ENCODE measurements around the gene TOM1.

TOM1 gene

GRCh38 chr22:35367331-35367886, 67.7 kb downstream of the TOM1 start:
- no peak for DNase-seq (ENCODE audit: low read depth in 3 of 3, low spot score in 1 of 3)

- no peak for DNase-seq (ENCODE audit: low read depth in 3 of 3, low spot score in 1 of 3)
These were observed 68.7 kb downstream of the TOM1 start for GRCh38 chr22:35368386-35368785.

- DNase-seq (ENCODE audit: low read depth in 3 of 3, low spot score in 1 of 3), result no peak
These were observed 70.3 kb downstream of the TOM1 start for GRCh38 chr22:35369996-35370395.

- DNase-seq (ENCODE audit: low read depth in 3 of 3, low spot score in 1 of 3), result no peak
These were observed 74.1 kb downstream of the TOM1 start for GRCh38 chr22:35373781-35374180.

GRCh38 chr22:35375031-35375430, 75.3 kb downstream of the TOM1 start:
- no peak for DNase-seq (ENCODE audit: low read depth in 3 of 3, low spot score in 1 of 3)

GRCh38 chr22:35375526-35375925, 75.8 kb downstream of the TOM1 start:
- no peak for DNase-seq (ENCODE audit: low read depth in 3 of 3, low spot score in 1 of 3)

- DNase-seq (ENCODE audit: low read depth in 3 of 3, low spot score in 1 of 3), result peak in 1 of 3 donors; percentile 16
These were observed 77.2 kb downstream of the TOM1 start for GRCh38 chr22:35376728-35377472.

- no peak for DNase-seq (ENCODE audit: low read depth in 3 of 3, low spot score in 1 of 3)
These were observed 78.0 kb downstream of the TOM1 start for GRCh38 chr22:35377735-35378134.

GRCh38 chr22:35378621-35379020, 78.9 kb downstream of the TOM1 start:
- no peak for DNase-seq (ENCODE audit: low read depth in 3 of 3, low spot score in 1 of 3)

- no peak for DNase-seq (ENCODE audit: low read depth in 3 of 3, low spot score in 1 of 3)
These were observed 79.7 kb downstream of the TOM1 start for GRCh38 chr22:35379146-35379993.

GRCh38 chr22:35380013-35380412, 80.3 kb downstream of the TOM1 start:
- DNase-seq (ENCODE audit: low read depth in 3 of 3, low spot score in 1 of 3), result no peak

- peak in 1 of 3 donors; percentile 16 for DNase-seq (ENCODE audit: low read depth in 3 of 3, low spot score in 1 of 3)
These were observed 81.1 kb downstream of the TOM1 start, which contains the start of gene HMOX1 for GRCh38 chr22:35380537-35381423. Gene HMOX1 (plus strand): TSS chr22:35381096. CDS start chr22:35381174, 78 bp downstream.

GRCh38 chr22:35381424-35382009, 81.8 kb downstream of the TOM1 start:
- no peak for DNase-seq (ENCODE audit: low read depth in 3 of 3, low spot score in 1 of 3)

GRCh38 chr22:35383679-35384071, 84.0 kb downstream of the TOM1 start:
- DNase-seq (ENCODE audit: low read depth in 3 of 3, low spot score in 1 of 3), result no peak

- no peak for DNase-seq (ENCODE audit: low read depth in 3 of 3, low spot score in 1 of 3)
These were observed 84.8 kb downstream of the TOM1 start for GRCh38 chr22:35384527-35384926.

GRCh38 chr22:35384975-35385588, 85.4 kb downstream of the TOM1 start:
- no peak for DNase-seq (ENCODE audit: low read depth in 3 of 3, low spot score in 1 of 3)

GRCh38 chr22:35386670-35387288, 87.1 kb downstream of the TOM1 start:
- no peak for DNase-seq (ENCODE audit: low read depth in 3 of 3, low spot score in 1 of 3)

GRCh38 chr22:35390933-35391332, 91.2 kb downstream of the TOM1 start:
- no peak for DNase-seq (ENCODE audit: low read depth in 3 of 3, low spot score in 1 of 3)

- DNase-seq (ENCODE audit: low read depth in 3 of 3, low spot score in 1 of 3), result no peak
These were observed 92.7 kb downstream of the TOM1 start for GRCh38 chr22:35392357-35392756.

All from stimulated activated CD4-positive, alpha-beta T cell treated with anti-CD3 and anti-CD28 coated beads, TNF-alpha, amount 100 ng/mL, for 1 hour (primary cell).